Epithelial cell of proximal tubule (primary cell): ENCODE measurements around the gene WDR90. TPM values are rescaled to one million over a fixed set of nuclear protein-coding genes. Genes with fewer than 3 reads are reported as not detected.

Experiments used
- DNase-seq: peaks from one replicate; pipeline ENCODE4 v3.0.0-alpha.2; 2011; ENCODE audit warnings: low read depth
- H3K4me3 ChIP-seq: 2 replicates; pipeline ENCODE4 v1.5.1; 2011; ENCODE audit warnings: low read depth, mild to moderate bottlenecking, low read length
- total RNA-seq: library from RNA; depleted of rRNA; stranded (reverse); fragments of >200 nt; gene quantifications from 2 replicates; pipeline ENCODE4 v1.2.3, GENCODE V29; 2015
- TF ChIP-seq, protein P1 (sequence below): conservative IDR thresholded peaks from 2 replicates; pipeline ENCODE4 v1.5.1; 2012; ENCODE audit warnings: low read depth, mild to moderate bottlenecking, low read length

The WDR90 gene
- total RNA-seq, 1 donor from 2014 or later, result 45.6 TPM

DNA sequence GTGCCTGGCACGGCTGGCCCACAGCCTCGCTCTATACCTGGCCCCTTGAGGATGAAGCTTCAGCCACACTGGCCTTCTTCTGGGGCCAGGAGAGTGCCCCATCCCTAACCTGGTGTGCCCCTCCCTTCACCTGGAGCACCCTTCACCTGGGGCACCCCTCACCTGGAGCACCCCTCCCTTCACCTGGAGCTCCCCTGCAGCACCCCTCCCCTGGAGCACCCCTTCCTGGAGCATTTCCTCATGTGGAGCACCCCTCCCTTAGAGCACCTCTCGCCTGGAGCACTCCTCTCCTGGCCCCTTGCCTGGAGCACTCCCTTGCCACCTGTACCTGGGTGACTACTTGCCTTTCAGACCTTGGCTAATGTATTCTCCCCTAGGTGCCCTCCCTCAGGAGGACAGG is 58.9 kb downstream of the WDR90 start:
- no peak overlapping the region for H3K4me3 ChIP-seq
- no peak for DNase-seq
- TF ChIP-seq, protein P1, sequence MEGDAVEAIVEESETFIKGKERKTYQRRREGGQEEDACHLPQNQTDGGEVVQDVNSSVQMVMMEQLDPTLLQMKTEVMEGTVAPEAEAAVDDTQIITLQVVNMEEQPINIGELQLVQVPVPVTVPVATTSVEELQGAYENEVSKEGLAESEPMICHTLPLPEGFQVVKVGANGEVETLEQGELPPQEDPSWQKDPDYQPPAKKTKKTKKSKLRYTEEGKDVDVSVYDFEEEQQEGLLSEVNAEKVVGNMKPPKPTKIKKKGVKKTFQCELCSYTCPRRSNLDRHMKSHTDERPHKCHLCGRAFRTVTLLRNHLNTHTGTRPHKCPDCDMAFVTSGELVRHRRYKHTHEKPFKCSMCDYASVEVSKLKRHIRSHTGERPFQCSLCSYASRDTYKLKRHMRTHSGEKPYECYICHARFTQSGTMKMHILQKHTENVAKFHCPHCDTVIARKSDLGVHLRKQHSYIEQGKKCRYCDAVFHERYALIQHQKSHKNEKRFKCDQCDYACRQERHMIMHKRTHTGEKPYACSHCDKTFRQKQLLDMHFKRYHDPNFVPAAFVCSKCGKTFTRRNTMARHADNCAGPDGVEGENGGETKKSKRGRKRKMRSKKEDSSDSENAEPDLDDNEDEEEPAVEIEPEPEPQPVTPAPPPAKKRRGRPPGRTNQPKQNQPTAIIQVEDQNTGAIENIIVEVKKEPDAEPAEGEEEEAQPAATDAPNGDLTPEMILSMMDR, result no peak

DNA sequence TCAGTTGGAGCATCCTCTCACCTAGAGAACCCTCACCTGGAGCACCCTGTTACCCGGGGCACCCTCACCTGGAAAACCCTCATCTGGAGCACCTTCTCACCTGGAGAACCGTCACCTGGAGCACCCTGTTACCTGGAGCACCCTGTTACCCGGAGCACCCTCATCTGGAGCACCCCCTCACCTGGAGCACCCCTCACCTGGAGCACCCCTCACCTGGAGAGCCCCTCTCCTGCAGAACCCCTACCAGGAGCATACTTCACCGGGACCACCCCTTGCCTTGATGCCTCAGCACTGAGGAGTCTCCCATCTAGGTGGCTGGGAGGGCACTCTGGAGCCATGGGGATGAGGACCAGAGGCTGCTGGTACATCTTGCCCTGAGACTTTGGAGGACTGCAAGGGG is 59.8 kb downstream of the WDR90 start:
- TF ChIP-seq, protein P1, result no peak
- no peak overlapping the region for H3K4me3 ChIP-seq
- no peak for DNase-seq

DNA sequence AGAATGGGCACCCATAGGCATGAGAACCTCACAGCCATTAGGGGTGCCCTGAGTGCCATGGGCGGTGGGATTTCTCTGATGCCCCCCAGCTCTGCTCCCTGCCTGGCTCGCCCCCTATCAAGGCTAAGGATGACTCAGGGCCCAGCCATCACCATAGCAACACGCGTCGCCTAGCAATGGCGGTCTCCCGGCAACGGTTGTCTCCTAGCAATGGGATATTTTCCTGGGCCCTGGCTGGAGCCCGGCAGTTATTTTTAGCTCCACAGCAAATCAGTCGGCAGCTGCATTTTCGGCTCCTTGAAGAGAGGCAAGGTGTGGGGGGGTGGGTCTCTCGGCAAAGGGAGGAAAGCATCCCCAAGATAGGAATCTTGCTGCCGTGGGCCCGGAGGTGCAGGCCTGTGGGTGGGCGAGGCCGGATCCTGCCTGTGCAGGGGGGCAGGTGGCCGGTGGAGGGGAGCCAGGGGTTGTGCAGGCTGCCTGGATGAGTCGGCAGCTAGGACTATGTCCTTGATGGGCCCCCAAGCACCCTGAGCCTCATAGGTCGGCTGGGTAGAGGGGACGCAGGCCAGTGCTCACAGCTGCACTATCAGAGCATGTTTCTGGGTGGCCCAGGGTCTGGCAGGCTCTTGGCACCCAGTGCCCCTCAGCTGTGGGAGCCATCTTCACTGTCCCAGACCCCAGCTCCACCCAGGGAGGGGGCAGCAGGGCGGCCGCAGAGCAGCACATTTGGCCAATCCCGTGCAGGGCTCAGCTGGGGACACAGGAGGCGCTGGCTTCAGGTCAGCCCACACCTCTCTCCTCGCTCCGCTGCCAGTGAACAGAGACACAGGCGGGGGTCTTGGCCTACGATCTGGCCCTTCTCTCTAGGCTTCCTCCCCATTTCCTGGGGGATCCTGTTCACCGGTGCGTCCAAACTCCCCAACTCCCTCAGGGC is 60.7 kb downstream of the WDR90 start:
- no peak overlapping the region for H3K4me3 ChIP-seq
- TF ChIP-seq, protein P1, result no peak
- DNase-seq, result no peak

DNA sequence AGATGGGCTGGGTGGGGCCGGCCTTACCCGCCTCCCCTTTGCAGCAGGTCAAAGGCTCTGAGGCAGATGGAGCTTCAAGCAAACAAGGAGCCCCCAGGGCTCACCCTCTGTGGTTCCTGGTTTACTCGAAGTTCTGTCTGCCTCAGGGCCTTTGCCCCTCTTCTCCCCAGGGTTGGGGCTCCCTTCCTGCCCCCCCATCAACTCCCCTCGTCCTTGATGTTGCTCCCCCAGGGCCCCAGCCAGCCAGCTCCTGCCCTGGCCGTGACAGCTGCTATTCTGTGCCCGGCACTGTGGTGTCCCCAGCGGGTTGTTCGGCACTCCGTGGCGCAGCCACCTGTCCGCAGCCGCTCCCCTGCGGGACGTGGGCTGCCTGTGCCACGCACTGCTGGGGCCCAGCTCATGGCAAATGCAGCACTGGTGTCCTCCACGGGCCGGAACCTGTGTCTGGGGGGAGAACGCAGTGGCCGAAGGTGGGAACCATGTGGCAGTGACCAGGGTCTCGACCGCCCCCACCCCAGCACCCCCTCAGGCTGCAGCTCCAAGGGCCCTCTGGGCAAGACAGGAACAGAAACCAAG is 61.4 kb downstream of the WDR90 start:
- H3K4me3 ChIP-seq, result no peak overlapping the region
- TF ChIP-seq, protein P1, result no peak
- DNase-seq, result no peak

DNA sequence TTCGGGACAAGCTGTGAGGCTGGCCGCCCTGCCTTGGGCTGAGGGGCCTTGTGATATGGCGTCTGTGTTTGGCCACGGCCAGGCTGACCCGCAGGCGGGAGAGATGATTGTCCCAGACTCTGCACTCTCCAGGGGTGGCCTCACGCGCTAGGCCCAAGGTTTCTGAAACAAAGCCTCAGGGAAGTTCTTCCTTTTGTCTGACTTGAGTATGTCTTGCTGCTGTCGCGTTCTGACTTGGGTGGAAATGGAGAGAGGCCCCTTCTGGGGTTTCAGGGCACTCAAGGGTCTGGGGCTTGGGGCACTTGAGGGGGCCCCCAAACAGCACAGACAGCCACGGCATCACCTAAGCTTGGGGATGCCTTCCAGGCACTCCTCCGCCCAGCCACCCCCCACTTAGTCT is 61.9 kb downstream of the WDR90 start:
- no peak overlapping the region for H3K4me3 ChIP-seq
- TF ChIP-seq, protein P1, result no peak
- no peak for DNase-seq

DNA sequence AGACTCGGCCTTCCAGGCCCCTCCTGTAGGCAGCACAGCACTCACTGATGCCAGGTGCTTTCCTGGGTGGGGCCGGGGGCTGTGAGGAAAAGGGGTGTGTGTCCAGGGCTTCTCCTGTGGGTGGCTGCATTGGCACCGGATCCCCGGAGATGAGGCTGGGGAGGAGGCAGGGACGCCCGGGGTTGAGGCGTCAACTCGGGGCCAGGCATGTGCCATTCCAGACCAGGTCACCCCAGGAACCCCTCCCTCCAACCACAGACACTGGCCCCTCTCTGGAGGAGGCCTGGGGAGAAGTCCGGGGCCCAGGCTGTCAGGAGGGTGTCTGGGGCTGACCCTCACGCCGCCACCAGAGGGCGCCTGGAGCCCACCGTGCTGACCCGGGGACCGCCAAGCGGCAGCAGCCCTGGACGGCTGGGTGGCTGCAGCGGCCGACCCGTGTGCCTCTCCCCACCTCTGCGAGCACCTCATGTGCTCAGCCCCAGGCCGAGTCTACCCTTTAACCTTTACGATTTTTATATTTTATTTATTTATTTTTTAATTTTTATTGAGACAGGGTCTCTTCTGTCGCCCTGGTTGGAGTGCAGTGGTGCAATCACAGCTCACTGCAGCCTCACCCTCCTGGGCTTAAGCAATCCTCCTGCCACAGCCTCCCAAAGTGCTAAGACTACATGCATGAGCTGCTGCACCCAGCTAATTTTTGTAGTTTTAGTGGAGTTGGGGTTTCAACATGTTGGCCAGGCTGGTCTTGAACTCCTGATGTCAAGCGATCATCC is 62.6 kb downstream of the WDR90 start:
- DNase-seq, result no peak
- H3K4me3 ChIP-seq, result no peak overlapping the region
- TF ChIP-seq, protein P1, result peak; percentile 78
